Neural cell (in vitro differentiated cells): Measurements from ENCODE around the gene ACACA. TPM values are rescaled to one million over a fixed set of nuclear protein-coding genes. Genes with fewer than 3 reads are reported as not detected.
A peak's percentile ranks its signal among the peaks of the same experiment; 100 is the strongest.

Experiments used
- H2AFZ ChIP-seq: fragments of 200-600, 300-800 bp; sonication (generic), shearing (Covaris generic); 2 replicates; pipeline ENCODE4 v1.6.0; 2014; ENCODE audit warnings: low read depth, mild to moderate bottlenecking, antibody characterized with exemption, low read length, moderate library complexity
- H3F3A ChIP-seq: fragments of 200-600 bp; shearing (Covaris generic); 2 replicates; pipeline ENCODE4 v1.6.1; 2016; ENCODE audit warnings: mild to moderate bottlenecking, moderate library complexity, mixed read lengths, antibody characterized with exemption, low read length; ENCODE audit not compliant: insufficient read depth, poor library complexity, severe bottlenecking
- H3K27ac ChIP-seq: fragments of 200-600, 300-800 bp; sonication (generic), shearing (Covaris generic); 2 replicates; pipeline ENCODE4 v1.5.1; 2014; ENCODE audit warnings: mild to moderate bottlenecking, low read length, moderate library complexity
- H3K27me3 ChIP-seq: fragments of 300-800, 200-600 bp; sonication (generic), shearing (Covaris generic); 2 replicates; pipeline ENCODE4 v1.6.0; 2014; ENCODE audit warnings: mild to moderate bottlenecking, low read depth, low read length, moderate library complexity; ENCODE audit not compliant: insufficient read depth
- H3K36me3 ChIP-seq: fragments of 300-800, 200-600 bp; sonication (generic), shearing (Covaris generic); 2 replicates; pipeline ENCODE4 v1.5.1; 2014; ENCODE audit warnings: mild to moderate bottlenecking, antibody characterized with exemption, low read length, moderate library complexity; ENCODE audit not compliant: insufficient read depth
- H3K4me2 ChIP-seq: fragments of 300-800, 200-600 bp; sonication (generic), shearing (Covaris generic); 2 replicates; pipeline ENCODE4 v1.6.0; 2014; ENCODE audit warnings: mild to moderate bottlenecking, low read length
- H3K4me3 ChIP-seq: fragments of 300-800, 200-600 bp; sonication (generic), shearing (Covaris generic); 2 replicates; pipeline ENCODE4 v1.5.1; 2014; ENCODE audit warnings: mild to moderate bottlenecking, low read length, moderate library complexity
- H3K79me2 ChIP-seq: fragments of 200-600 bp; shearing (Covaris generic); replicated peaks from 2 replicates; pipeline ENCODE4 v1.6.0; 2014; ENCODE audit warnings: mild to moderate bottlenecking, low read length, moderate library complexity; ENCODE audit not compliant: insufficient read depth
- H3K9ac ChIP-seq: fragments of 300-800, 200-600 bp; sonication (generic), shearing (Covaris generic); 2 replicates; pipeline ENCODE4 v1.6.1; 2016; ENCODE audit warnings: mild to moderate bottlenecking, low read length, mixed read lengths
- H3K9me2 ChIP-seq: fragments of 200-600 bp; shearing (Covaris generic); 2 replicates; pipeline ENCODE4 v1.6.1; 2016; ENCODE audit warnings: mild to moderate bottlenecking, low read length, mixed read lengths; ENCODE audit not compliant: insufficient read depth
- H3K9me3 ChIP-seq: fragments of 200-600, 300-800 bp; sonication (generic), shearing (Covaris generic); 2 replicates; pipeline ENCODE4 v1.6.1; 2016; ENCODE audit warnings: mild to moderate bottlenecking, mixed run types, low read length, moderate library complexity, mixed read lengths
- H4K20me1 ChIP-seq: fragments of 200-600 bp; shearing (Covaris generic); 2 replicates; pipeline ENCODE4 v1.6.1; 2016; ENCODE audit warnings: mild to moderate bottlenecking, mixed run types; ENCODE audit not compliant: insufficient read depth
- EP300 ChIP-seq: fragments of 450-650 bp; conservative IDR thresholded peaks from 2 replicates; pipeline ENCODE4 v1.6.1; 2014; ENCODE audit warnings: antibody characterized with exemption, mild to moderate bottlenecking, moderate library complexity; ENCODE audit not compliant: poor library complexity, severe bottlenecking
- EZH2 ChIP-seq: fragments of 200-600, 300-800 bp; shearing (Covaris generic), sonication (generic); IDR thresholded peaks from 2 replicates; pipeline ENCODE4 v1.6.1; 2014; ENCODE audit warnings: antibody characterized with exemption, low read length, borderline replicate concordance, mild to moderate bottlenecking; ENCODE audit not compliant: insufficient read depth, poor library complexity, severe bottlenecking
- MXI1 ChIP-seq: fragments of 450-650 bp; conservative IDR thresholded peaks from 2 replicates; pipeline ENCODE4 v1.6.1; 2014; ENCODE audit warnings: antibody characterized with exemption, mild to moderate bottlenecking; ENCODE audit not compliant: poor library complexity, severe bottlenecking
- POLR2AphosphoS5 ChIP-seq: IDR thresholded peaks from 2 replicates; pipeline ENCODE4 v1.6.1; 2012
- RAD21 ChIP-seq: fragments of 450-650 bp; conservative IDR thresholded peaks from 2 replicates; pipeline ENCODE4 v1.6.1; 2014; ENCODE audit warnings: antibody characterized with exemption, mild to moderate bottlenecking, moderate library complexity
- REST ChIP-seq: IDR thresholded peaks from 2 replicates; pipeline ENCODE4 v1.6.1; 2012; ENCODE audit warnings: borderline replicate concordance
- SMC3 ChIP-seq: fragments of 450-650 bp; conservative IDR thresholded peaks from 2 replicates; pipeline ENCODE4 v1.6.1; 2014; ENCODE audit warnings: antibody characterized with exemption, mild to moderate bottlenecking, moderate library complexity; ENCODE audit not compliant: poor library complexity
- TAF1 ChIP-seq: IDR thresholded peaks from 2 replicates; pipeline ENCODE4 v1.6.1; 2012; ENCODE audit warnings: low read depth
- polyA plus RNA-seq: library from polyadenylated mRNA; depleted of rRNA; stranded (reverse); fragments of >200 nt; gene quantifications from 2 replicates; pipeline ENCODE4 v1.2.3, GENCODE V29; 2014
- TF ChIP-seq, protein P1 (sequence below): fragments of 450-650 bp; IDR thresholded peaks from 2 replicates; pipeline ENCODE4 v1.5.1; 2014; ENCODE audit warnings: antibody characterized with exemption, mild to moderate bottlenecking, moderate library complexity; ENCODE audit not compliant: poor library complexity, severe bottlenecking

Gene ACACA
- polyA plus RNA-seq, 1 donor from 2014 or later, result 38.4 TPM

GRCh38 chr17:37219876-37220606 lies 186.6 kb downstream of the ACACA start:
- peak overlapping the region; percentile 16 for H3K9ac ChIP-seq
- peak overlapping the region; percentile 51 for H2AFZ ChIP-seq
- H3F3A ChIP-seq, result no peaks in the 10 kb centered on the region
- no peaks in the 10 kb centered on the region for H3K9me2 ChIP-seq
- TF ChIP-seq SMC3 (no peak), TAF1 (no peak), EP300 (no peak), EZH2 (no peak), REST (no peak), MXI1 (no peak), POLR2AphosphoS5 (no peak), RAD21 (no peak)
- TF ChIP-seq, protein P1, sequence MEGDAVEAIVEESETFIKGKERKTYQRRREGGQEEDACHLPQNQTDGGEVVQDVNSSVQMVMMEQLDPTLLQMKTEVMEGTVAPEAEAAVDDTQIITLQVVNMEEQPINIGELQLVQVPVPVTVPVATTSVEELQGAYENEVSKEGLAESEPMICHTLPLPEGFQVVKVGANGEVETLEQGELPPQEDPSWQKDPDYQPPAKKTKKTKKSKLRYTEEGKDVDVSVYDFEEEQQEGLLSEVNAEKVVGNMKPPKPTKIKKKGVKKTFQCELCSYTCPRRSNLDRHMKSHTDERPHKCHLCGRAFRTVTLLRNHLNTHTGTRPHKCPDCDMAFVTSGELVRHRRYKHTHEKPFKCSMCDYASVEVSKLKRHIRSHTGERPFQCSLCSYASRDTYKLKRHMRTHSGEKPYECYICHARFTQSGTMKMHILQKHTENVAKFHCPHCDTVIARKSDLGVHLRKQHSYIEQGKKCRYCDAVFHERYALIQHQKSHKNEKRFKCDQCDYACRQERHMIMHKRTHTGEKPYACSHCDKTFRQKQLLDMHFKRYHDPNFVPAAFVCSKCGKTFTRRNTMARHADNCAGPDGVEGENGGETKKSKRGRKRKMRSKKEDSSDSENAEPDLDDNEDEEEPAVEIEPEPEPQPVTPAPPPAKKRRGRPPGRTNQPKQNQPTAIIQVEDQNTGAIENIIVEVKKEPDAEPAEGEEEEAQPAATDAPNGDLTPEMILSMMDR, result no peak
- H3K79me2 ChIP-seq, result no peaks in the 10 kb centered on the region
- H3K9me3 ChIP-seq, result no peaks in the 10 kb centered on the region
- H3K4me3 ChIP-seq, result no peak overlapping the region
- no peaks in the 10 kb centered on the region for H3K27me3 ChIP-seq
- no peaks in the 10 kb centered on the region for H4K20me1 ChIP-seq
- no peak overlapping the region for H3K4me2 ChIP-seq
- H3K27ac ChIP-seq, result peak overlapping the region; percentile 10
- no peaks in the 10 kb centered on the region for H3K36me3 ChIP-seq

DNA sequence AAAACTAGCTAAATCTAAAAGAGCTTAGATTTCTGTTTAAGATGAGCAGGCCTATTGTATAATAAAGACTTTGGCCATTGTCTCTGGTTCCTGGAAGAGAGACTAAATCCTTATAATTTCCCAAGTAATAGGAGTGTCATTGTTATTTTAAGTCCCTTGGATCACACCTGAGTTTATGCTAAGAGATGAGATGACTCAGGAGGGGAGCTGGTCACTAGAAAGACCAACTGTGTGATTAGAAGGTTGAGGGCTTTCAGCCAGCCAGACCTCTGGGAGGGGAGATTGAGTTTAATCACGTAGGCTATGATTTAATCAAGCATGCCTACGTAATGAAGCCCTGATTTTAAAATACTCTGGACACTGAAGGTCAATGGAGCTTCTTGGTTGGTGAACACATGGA lies 187.8 kb downstream of the ACACA start:
- TF ChIP-seq RAD21 (no peak), POLR2AphosphoS5 (no peak), SMC3 (no peak), EP300 (no peak), MXI1 (no peak), EZH2 (no peak), TAF1 (no peak), REST (no peak)
- TF ChIP-seq, protein P1, result no peak
- H4K20me1 ChIP-seq, result no peaks in the 10 kb centered on the region
- no peak overlapping the region for H3K4me3 ChIP-seq
- no peaks in the 10 kb centered on the region for H3K27me3 ChIP-seq
- H3K9me2 ChIP-seq, result no peaks in the 10 kb centered on the region
- no peak overlapping the region for H3K27ac ChIP-seq
- H3K4me2 ChIP-seq, result no peak overlapping the region
- H3K9me3 ChIP-seq, result no peaks in the 10 kb centered on the region
- H3F3A ChIP-seq, result no peaks in the 10 kb centered on the region
- H3K36me3 ChIP-seq, result no peaks in the 10 kb centered on the region
- no peak overlapping the region for H3K9ac ChIP-seq
- no peak overlapping the region for H2AFZ ChIP-seq
- no peaks in the 10 kb centered on the region for H3K79me2 ChIP-seq
